Body of pancreas (tissue), 4 donors: ENCODE measurements around the gene POLD2. TPM values are rescaled to one million over a fixed set of nuclear protein-coding genes. Genes with fewer than 3 reads are reported as not detected.

Experiments
- ATAC-seq: fragments of 150-250 bp; one replicate; pipeline ENCODE4 v1.9.1; 2016
- DNase-seq, 4 donors: peaks; one replicate each; pipeline ENCODE4 v3.0.0-alpha.2; 2019
- H3K27ac ChIP-seq, 4 donors: fragments of 200-600 bp; sonication (generic); 1 replicate in 3 of 4; 2 replicates in 1 of 4; pipeline versions ENCODE4 v1.5.1 to v1.6.1; 2016 to 2019; ENCODE audit warnings: mild to moderate bottlenecking in 1 of 4, mixed read lengths in 1 of 4, moderate library complexity in 1 of 4
- H3K27me3 ChIP-seq, 2 donors: fragments of 200-600 bp; sonication (generic); one replicate each; pipeline ENCODE4 v1.6.0; 2016; ENCODE audit warnings: mild to moderate bottlenecking in 1 of 2
- H3K36me3 ChIP-seq, 2 donors: fragments of 200-600 bp; sonication (generic); replicated peaks in 1 of 2; 2 replicates each; pipeline ENCODE4 v1.5.1; 2016; ENCODE audit warnings: low read depth in 2 of 2; ENCODE audit not compliant: insufficient read depth in 1 of 2
- H3K4me1 ChIP-seq: fragments of 200-600 bp; sonication (generic); one replicate; pipeline ENCODE4 v1.6.0; 2016
- H3K4me3 ChIP-seq, 2 donors: fragments of 200-600 bp; sonication (generic); 1 replicate in 1 of 2; 2 replicates in 1 of 2; pipeline ENCODE4 v1.5.1; 2016 to 2019
- H3K9me3 ChIP-seq, 3 donors: fragments of 200-600 bp; sonication (generic); 1 replicate in 2 of 3; 2 replicates in 1 of 3; pipeline ENCODE4 v1.5.1; 2016
- POLR2A ChIP-seq, 3 donors: fragments of 450-650 bp; IDR thresholded peaks; one replicate each; pipeline ENCODE4 v1.6.1; 2016; ENCODE audit warnings: antibody characterized with exemption in 3 of 3, mild to moderate bottlenecking in 2 of 3
- WGBS, 2 donors: methylation state at CpG; one replicate each; pipeline ENCODE4 v1.1.5; 2017; 5-methylcytosine and 5-hydroxymethylcytosine counted together
- intact Hi-C: fragments of 100-400 bp; cut with DNase I; formaldehyde crosslinking; loops from one replicate; pipeline ENCODE4 v1.15.1; 2023
- total RNA-seq, 2 donors: library from RNA; depleted of rRNA; stranded (reverse); fragments of >200 nt; gene quantifications; one replicate each; pipeline ENCODE4 v1.1.0, GENCODE V29; 2016
- TF ChIP-seq, protein P1 (sequence below), 7 experiments: fragments of 450-650 bp in 4 of 7; fragments of 200-600 bp in 3 of 7; sonication (generic) in 3 of 7; IDR thresholded peaks; one replicate each; pipeline ENCODE4 v1.5.1; 2016 to 2019; ENCODE audit warnings: antibody characterized with exemption in 7 of 7

POLD2 gene
- total RNA-seq, 2 donors from 2014 or later: 32.7 to 64.6 TPM

DNA sequence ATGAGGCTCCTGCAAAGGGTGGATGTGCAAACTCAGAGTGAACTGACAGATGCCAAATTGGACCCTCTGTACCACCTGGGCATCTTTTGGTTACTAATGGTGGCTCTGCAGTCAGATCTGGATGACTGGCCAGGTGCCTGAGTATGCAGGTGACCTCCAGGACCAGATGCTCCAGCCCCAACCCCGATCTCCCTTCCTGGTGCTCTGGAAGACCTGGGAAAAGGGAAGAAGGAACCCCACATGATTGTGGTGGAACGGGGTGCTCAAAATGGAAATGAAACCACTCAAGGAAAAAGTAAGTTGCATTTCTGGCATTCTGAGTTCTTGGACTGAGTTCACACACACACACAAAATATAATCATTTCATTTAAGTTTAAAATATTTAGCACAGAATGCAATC is 29.0 kb downstream of the POLD2 start:
- H3K4me1 ChIP-seq: no peaks in the 10 kb centered on the region
- ATAC-seq: no peak
- H3K4me3 ChIP-seq: no peak overlapping the region
- 47 to 53% methylated on average over 2 of the region's 2 CpGs for WGBS, 2 donors
- no peak overlapping the region for H3K27ac ChIP-seq
- no peaks in the 10 kb centered on the region for H3K36me3 ChIP-seq
- intact Hi-C loops: no loop called here
- DNase-seq: no peak
- H3K27me3 ChIP-seq: no peaks in the 10 kb centered on the region
- no peak for TF ChIP-seq POLR2A (IDR thresholded peaks at IDR 0.05)
- TF ChIP-seq, protein P1, sequence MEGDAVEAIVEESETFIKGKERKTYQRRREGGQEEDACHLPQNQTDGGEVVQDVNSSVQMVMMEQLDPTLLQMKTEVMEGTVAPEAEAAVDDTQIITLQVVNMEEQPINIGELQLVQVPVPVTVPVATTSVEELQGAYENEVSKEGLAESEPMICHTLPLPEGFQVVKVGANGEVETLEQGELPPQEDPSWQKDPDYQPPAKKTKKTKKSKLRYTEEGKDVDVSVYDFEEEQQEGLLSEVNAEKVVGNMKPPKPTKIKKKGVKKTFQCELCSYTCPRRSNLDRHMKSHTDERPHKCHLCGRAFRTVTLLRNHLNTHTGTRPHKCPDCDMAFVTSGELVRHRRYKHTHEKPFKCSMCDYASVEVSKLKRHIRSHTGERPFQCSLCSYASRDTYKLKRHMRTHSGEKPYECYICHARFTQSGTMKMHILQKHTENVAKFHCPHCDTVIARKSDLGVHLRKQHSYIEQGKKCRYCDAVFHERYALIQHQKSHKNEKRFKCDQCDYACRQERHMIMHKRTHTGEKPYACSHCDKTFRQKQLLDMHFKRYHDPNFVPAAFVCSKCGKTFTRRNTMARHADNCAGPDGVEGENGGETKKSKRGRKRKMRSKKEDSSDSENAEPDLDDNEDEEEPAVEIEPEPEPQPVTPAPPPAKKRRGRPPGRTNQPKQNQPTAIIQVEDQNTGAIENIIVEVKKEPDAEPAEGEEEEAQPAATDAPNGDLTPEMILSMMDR (IDR thresholded peaks at IDR 0.05): no peak
- H3K9me3 ChIP-seq: no peaks in the 10 kb centered on the region

DNA sequence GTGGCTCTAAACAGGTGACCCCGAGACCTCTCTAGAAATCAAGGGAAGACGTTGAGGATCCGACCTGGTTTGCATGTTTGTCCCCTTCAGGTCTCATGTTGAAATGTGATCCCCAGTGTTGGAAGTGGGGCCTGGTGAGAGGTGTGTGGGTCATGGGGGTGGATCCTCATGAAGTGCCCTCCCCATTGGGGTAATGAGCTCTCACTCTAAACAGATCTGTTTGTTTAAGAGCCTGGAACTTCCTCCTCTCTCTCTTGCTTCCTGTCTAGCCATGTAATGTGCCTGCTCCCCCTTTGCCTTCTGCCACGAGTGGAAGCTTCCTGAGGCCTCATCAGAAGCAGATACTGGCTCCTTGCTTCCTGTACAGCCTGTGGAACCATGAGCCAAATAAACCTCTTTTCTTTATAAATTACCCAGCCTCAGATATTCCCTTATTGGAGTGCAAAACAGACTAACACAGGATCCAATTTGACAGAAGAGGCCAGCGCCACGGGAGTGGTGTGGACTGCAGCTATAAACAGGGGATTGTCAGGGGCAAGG is 30.2 kb downstream of the POLD2 start:
- no peaks in the 10 kb centered on the region for H3K4me1 ChIP-seq
- H3K27me3 ChIP-seq: no peaks in the 10 kb centered on the region
- ATAC-seq (no peak), DNase-seq (no peak)
- H3K36me3 ChIP-seq: no peaks in the 10 kb centered on the region
- WGBS, 2 donors: 68 to 72% methylated on average over 6 of the region's 6 CpGs
- H3K9me3 ChIP-seq: no peaks in the 10 kb centered on the region
- intact Hi-C loops: no loop called here
- TF ChIP-seq, protein P1 (IDR thresholded peaks at IDR 0.05): no peak
- no peak for TF ChIP-seq POLR2A (IDR thresholded peaks at IDR 0.05)
- no peak overlapping the region for H3K27ac ChIP-seq
- H3K4me3 ChIP-seq: no peak overlapping the region

DNA sequence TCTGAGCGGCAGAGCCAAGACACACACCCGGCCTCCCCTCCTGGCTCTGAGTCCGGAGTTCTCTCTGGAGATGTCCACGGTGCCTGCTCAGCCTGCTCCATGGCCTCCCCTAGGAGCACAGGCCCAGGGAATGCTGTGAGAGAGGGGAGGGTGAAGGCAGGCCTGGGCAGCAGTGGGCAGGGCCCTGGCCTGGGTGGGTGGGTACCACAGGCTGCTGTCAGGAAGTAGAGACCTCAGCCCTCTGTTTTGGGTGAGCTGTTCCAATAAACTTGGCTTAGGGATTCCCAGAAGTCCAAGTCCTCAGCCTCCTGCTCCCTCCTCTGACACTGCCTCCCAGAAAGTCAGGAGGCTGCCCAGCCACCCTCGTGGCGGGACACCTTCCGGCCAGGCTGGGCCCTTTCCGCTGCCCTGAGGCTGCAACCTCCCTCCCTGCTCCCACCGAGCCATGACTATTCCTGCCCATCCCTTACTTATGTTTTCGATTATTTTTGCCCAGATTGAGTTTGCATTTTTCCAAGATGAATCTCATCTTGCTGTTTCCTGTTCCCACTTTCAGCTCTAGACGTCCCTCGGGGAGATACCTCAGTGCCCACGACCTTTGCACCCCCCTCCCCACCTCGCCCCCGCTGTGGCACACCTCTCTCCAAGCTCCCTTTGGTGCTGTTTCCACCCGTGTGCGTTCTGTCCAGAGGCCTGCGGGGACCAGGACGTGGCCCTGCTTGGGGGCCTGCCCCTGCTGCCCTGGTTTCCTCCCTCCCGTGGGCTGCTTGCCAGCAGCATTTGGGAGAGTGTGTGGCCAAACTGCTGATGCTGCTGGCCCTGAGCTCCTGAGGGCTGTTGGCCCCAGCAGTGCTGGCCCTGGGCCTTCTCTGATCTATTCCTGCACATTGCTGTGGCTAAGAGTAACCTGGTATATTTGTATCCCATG is 35.2 kb downstream of the POLD2 start:
- intact Hi-C loops: no loop called here
- ATAC-seq: peak; percentile 45

DNA sequence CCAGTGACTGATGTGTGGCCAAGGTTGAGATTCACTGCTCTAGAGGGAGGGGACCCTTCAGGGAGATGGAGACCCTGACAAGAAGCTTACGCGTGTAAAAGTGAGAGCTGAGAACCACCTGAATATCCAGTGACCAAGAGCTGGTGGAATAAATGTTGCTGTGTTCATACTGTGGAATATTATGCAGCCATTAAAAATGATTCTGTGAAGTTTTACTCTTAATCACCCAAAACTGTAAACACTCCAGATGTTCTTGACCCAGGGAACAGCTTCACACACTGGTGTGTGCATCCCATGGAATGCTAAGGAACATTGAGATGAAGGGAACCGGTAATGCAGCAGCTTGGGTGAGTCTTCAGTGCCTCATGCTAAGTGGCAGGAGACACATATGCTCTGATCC is 36.7 kb downstream of the POLD2 start:
- no peaks in the 10 kb centered on the region for H3K9me3 ChIP-seq
- no peaks in the 10 kb centered on the region for H3K36me3 ChIP-seq
- no peak overlapping the region for H3K4me3 ChIP-seq
- ATAC-seq (no peak), DNase-seq (no peak)
- H3K27ac ChIP-seq: no peak overlapping the region
- peaks cover under 1% of the 10 kb centered on the region for H3K4me1 ChIP-seq
- intact Hi-C loops: no loop called here
- TF ChIP-seq POLR2A (IDR thresholded peaks at IDR 0.05): no peak
- TF ChIP-seq, protein P1 (IDR thresholded peaks at IDR 0.05): no peak
- no peaks in the 10 kb centered on the region for H3K27me3 ChIP-seq
- WGBS, 2 donors: 97% methylated on average over 3 of the region's 3 CpGs

More for the DNA sequence above, 35.2 kb downstream of the POLD2 start:
- no peak for TF ChIP-seq POLR2A (IDR thresholded peaks at IDR 0.05)
- TF ChIP-seq, protein P1 (IDR thresholded peaks at IDR 0.05): no peak
- WGBS, 2 donors: 52 to 58% methylated on average over 17 to 18 of the region's 20 CpGs
- Histone ChIP-seq H3K4me3 (no peak overlapping the region), H3K27me3 (no peaks in the 10 kb centered on the region), H3K4me1 (no peaks in the 10 kb centered on the region), H3K27ac (peak overlapping the region in 2 of 4 donors; percentile 36 to 52), H3K36me3 (no peaks in the 10 kb centered on the region), H3K9me3 (no peaks in the 10 kb centered on the region)
- DNase-seq: no peak
